HFF-Myc (cell line): Measurements from ENCODE around the gene ZC3H15.

ENCODE experiments used
- DNase-seq: peaks from one replicate; pipeline ENCODE4 v3.0.0-alpha.2; 2011; ENCODE audit warnings: low read depth; ENCODE audit errors: extremely low read depth
- H3K4me3 ChIP-seq: replicated peaks from 2 replicates; pipeline ENCODE4 v1.5.1; 2011; ENCODE audit warnings: low read depth, mild to moderate bottlenecking, control low read depth, low read length
- TF ChIP-seq, protein P1 (sequence below): IDR thresholded peaks from 2 replicates; pipeline ENCODE4 v1.5.1; 2012; ENCODE audit warnings: mild to moderate bottlenecking, low read depth, low read length, control low read depth; ENCODE audit errors: missing control alignments

The ZC3H15 gene

DNA sequence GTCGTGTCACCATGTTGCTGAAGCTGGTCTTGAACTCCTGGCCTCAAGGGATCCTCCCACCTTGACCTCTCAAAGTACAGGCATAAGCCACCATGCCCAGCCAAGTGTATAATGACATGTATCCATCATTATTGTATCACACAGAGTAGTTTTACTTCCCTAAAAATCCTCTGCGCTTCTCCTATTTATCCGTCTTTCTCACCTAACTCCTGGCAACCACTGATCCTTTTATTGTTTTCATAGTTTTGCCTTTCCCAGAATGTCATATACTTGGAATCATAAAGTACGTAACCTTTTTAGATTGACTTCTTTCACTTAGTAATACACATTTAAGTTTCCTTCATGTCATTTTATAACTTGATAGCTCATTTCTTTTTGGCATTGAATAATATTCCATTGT, 51.0 kb downstream of the ZC3H15 start:
- H3K4me3 ChIP-seq, result no peak overlapping the region
- TF ChIP-seq, protein P1, sequence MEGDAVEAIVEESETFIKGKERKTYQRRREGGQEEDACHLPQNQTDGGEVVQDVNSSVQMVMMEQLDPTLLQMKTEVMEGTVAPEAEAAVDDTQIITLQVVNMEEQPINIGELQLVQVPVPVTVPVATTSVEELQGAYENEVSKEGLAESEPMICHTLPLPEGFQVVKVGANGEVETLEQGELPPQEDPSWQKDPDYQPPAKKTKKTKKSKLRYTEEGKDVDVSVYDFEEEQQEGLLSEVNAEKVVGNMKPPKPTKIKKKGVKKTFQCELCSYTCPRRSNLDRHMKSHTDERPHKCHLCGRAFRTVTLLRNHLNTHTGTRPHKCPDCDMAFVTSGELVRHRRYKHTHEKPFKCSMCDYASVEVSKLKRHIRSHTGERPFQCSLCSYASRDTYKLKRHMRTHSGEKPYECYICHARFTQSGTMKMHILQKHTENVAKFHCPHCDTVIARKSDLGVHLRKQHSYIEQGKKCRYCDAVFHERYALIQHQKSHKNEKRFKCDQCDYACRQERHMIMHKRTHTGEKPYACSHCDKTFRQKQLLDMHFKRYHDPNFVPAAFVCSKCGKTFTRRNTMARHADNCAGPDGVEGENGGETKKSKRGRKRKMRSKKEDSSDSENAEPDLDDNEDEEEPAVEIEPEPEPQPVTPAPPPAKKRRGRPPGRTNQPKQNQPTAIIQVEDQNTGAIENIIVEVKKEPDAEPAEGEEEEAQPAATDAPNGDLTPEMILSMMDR, result no peak
- DNase-seq, result no peak

DNA sequence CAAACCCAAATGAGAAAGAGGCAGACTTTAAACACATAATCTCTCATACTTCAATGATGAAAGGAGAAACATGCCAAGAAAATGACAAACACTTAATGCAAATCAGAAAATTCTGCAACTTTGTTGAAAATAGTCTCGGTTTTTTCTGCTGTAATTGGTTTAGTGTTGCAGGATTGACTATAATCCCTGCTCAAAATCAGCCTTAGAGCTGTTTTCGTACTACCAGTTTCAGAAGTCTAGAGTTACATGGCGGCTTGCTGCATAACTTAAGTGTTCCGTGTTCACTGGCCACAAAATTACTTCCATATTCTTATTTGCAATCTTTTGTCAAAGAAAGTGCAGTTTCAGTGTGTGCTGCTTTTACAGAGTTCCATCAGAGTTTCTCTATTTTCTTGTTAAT, 54.9 kb downstream of the ZC3H15 start:
- TF ChIP-seq, protein P1, result no peak
- DNase-seq, result no peak
- H3K4me3 ChIP-seq, result no peak overlapping the region

DNA sequence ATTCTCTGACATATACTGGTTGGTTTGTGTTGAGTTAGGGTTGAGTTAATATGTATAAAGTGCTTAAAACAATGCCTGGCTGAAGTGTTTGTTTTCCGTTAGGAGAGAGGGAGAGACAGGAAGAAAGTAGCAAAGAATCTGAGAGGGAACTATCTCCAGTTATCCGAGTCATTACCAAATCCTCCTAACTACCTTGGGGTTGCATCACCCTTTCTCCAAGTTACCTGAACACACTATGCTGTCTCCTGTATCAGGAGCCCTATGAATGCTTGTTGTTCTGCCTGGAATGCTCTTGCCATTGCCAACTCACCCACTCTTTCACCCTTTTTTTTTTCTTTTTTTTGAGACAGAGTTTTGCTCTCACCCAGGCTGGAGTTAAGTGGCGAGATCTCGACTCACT, 55.9 kb downstream of the ZC3H15 start:
- TF ChIP-seq, protein P1, result no peak
- H3K4me3 ChIP-seq, result no peak overlapping the region
- DNase-seq, result no peak

GRCh38 chr2:186543561-186544131, 57.6 kb downstream of the ZC3H15 start:
- peak; percentile 90 for DNase-seq
- H3K4me3 ChIP-seq, result no peak overlapping the region
- TF ChIP-seq, protein P1, result no peak

DNA sequence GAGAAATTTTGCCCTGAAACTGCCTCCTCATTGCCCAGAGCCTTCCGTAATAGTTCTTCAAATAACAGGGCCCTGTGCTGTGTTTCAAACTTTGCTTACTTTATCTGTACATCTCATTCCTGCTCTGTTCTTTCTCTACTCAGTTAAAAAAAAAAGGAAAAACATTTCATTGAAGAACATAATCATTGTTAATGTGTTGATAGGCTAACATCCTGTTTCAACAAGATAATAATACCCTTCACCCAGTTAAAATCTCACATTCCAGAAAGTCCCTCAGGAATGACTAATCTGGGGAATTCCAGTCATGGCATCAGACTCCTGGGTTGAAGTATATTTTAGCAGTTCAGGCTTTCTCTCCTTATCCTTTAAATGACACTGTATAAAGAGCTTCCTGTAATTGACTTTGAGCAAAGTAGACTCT, 58.2 kb downstream of the ZC3H15 start:
- DNase-seq, result peak; percentile 77
- H3K4me3 ChIP-seq, result no peak overlapping the region
- TF ChIP-seq, protein P1, result no peak

DNA sequence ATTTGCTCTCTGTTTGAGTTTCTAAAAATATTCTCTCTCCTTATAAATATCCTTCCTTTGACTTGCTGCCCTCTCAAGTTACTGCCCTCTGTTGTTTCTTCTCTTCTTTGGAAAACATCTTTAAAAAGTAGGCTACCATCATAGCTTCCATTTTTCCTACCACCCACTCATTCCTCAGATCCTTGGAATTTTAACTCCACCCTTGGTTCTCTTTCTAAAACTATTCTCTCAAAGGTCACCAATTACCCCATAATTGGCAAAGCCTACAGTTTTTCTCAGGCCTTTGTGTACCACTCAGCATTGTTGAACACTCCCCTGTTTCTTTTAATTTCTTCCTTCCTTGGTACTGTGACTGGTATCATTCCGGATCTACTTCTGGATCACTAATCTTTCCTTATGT, 60.8 kb downstream of the ZC3H15 start:
- no peak overlapping the region for H3K4me3 ChIP-seq
- TF ChIP-seq, protein P1, result no peak
- DNase-seq, result no peak
